DND-41 (cell line): Measurements from ENCODE around the gene B4GALT5.

ENCODE experiments used
- CTCF ChIP-seq: IDR thresholded peaks from 2 replicates; pipeline ENCODE4 v1.5.1; 2012; ENCODE audit warnings: borderline replicate concordance, low read length, moderate library complexity, mild to moderate bottlenecking; ENCODE audit not compliant: poor library complexity, severe bottlenecking; ENCODE audit errors: extremely low read depth
- EZH2 ChIP-seq: IDR thresholded peaks from 3 replicates; pipeline ENCODE4 v1.6.1; 2012; ENCODE audit warnings: borderline replicate concordance, low read depth, mild to moderate bottlenecking, moderate library complexity, low read length, inconsistent platforms; ENCODE audit not compliant: severe bottlenecking

GRCh38 chr20:49725694-49726093 is 12.0 kb upstream of the B4GALT5 start:
- TF ChIP-seq CTCF (no peak), EZH2 (no peak)
